ENCODE data around the gene MEIS3.

MEIS3 gene

GRCh38 chr19:47446534-47447469 is 27.5 kb upstream of the MEIS3 start (continued):
- TF ChIP-seq ZNF518A (tag by site-specific recombination; conservative IDR thresholded peaks at IDR 0.05; ENCODE audit: low read depth) (no peak), ZNF157 (tag by site-specific recombination; IDR thresholded peaks at IDR 0.05) (no peak), ZNF112 (tag by site-specific recombination; IDR thresholded peaks at IDR 0.05) (no peak)

- CTCF ChIA-PET: interaction anchor here (0.6 to 1.1 kb wide), 6 partner anchors 9 to 1049 kb away, joined by 3 to 6 read pairs (median 4); no protein-coding TSS in a partner anchor
- POLR2A ChIA-PET: interaction anchor here (0.9 to 1.0 kb wide), 3 partner anchors 18 to 97 kb away, joined by 3 read pairs; partner anchors contain the start of genes DHX34 and KPTN
- no peaks in the 10 kb centered on the region for H3K9me3 ChIP-seq (ENCODE audit: control insufficient read depth, insufficient read depth, low read depth, low read length)
- no peak overlapping the region for H3K27ac ChIP-seq (ENCODE audit: extremely low read depth, low read depth, low read length)
- no peak overlapping the region for H3K4me3 ChIP-seq (ENCODE audit: low read depth, low read length)
- H3K4me1 ChIP-seq (ENCODE audit: control insufficient read depth, insufficient read depth, low read length): peaks cover 4% of the 10 kb centered on the region; the same call in 1 of the 2 replicates
- H3K36me3 ChIP-seq (ENCODE audit: control insufficient read depth in 2 of 2, insufficient read depth in 1 of 2, low read length in 2 of 2): no peaks in the 10 kb centered on the region
- no peak for TF ChIP-seq SETDB1 (IDR thresholded peaks at IDR 0.05; ENCODE audit: insufficient read length, low read length)
- no peak for TF ChIP-seq SCRT2 (tag by site-specific recombination; IDR thresholded peaks at IDR 0.05)
- TF ChIP-seq GFI1B (tag by site-specific recombination; IDR thresholded peaks at IDR 0.05): no peak
- no peak for TF ChIP-seq ZNF658 (tag by site-specific recombination; IDR thresholded peaks at IDR 0.05)
- no peak for TF ChIP-seq ZFP41 (tag by site-specific recombination; IDR thresholded peaks at IDR 0.05; ENCODE audit: borderline replicate concordance)
- TF ChIP-seq TCF7L2 (IDR thresholded peaks at IDR 0.05; ENCODE audit: borderline replicate concordance, low read depth, low read length): no peak
- no peak for TF ChIP-seq ZNF138 (tag by site-specific recombination; IDR thresholded peaks at IDR 0.05; ENCODE audit: borderline replicate concordance)
- 0 out of 2 replicates have a peak, but pooled peaks have one; percentile 8 for TF ChIP-seq ZNF501 (tag by site-specific recombination; IDR thresholded peaks at IDR 0.05)
- no peak; the same call in 1 of the 2 replicates for TF ChIP-seq KLF16 (tag by site-specific recombination; IDR thresholded peaks at IDR 0.05)
- TF ChIP-seq ZSCAN4 (tag by site-specific recombination; IDR thresholded peaks at IDR 0.05): no peak
- peak; percentile 80 for TF ChIP-seq SP3 (tag by site-specific recombination; IDR thresholded peaks at IDR 0.05)
- TF ChIP-seq ZFP37 (tag by site-specific recombination; IDR thresholded peaks at IDR 0.05): no peak
- no peak for TF ChIP-seq GLIS2 (tag by site-specific recombination; IDR thresholded peaks at IDR 0.05)
- TF ChIP-seq ZNF174 (tag by site-specific recombination; IDR thresholded peaks at IDR 0.05): no peak
- peak; percentile 72; the same call in 1 of the 2 replicates for TF ChIP-seq ZNF394 (tag by site-specific recombination; IDR thresholded peaks at IDR 0.05; ENCODE audit: borderline replicate concordance)
- peak; percentile 50; the same call in 1 of the 2 replicates for TF ChIP-seq KLF8 (tag by site-specific recombination; IDR thresholded peaks at IDR 0.05)
- no peak for TF ChIP-seq IKZF3 (tag by site-specific recombination; IDR thresholded peaks at IDR 0.05)
- no peak for TF ChIP-seq ZNF596 (tag by site-specific recombination; IDR thresholded peaks at IDR 0.05)
- TF ChIP-seq ZNF112 (tag by site-specific recombination; IDR thresholded peaks at IDR 0.05): no peak
- TF ChIP-seq ATF2 (tag by site-specific recombination; IDR thresholded peaks at IDR 0.05; ENCODE audit: low read depth): no peak
- peak; percentile 54 for TF ChIP-seq ZBTB26 (tag by site-specific recombination; optimal IDR thresholded peaks at IDR 0.05)
- 0 out of 2 replicates have a peak, but pooled peaks have one; percentile 43 for TF ChIP-seq ZNF341 (tag by site-specific recombination; IDR thresholded peaks at IDR 0.05; ENCODE audit: low read depth)
- TF ChIP-seq KLF10 (tag by site-specific recombination; IDR thresholded peaks at IDR 0.05): no peak
- TF ChIP-seq ZNF426 (tag by site-specific recombination; IDR thresholded peaks at IDR 0.05): no peak
- TF ChIP-seq ZNF571 (tag by site-specific recombination; IDR thresholded peaks at IDR 0.05): no peak
Measured at GRCh38 chr19:47445937-47446402, 26.6 kb upstream of the MEIS3 start.

Measured in HEK293 (cell line).